Ishikawa (cell line): ENCODE results near the gene USPL1.
A peak's percentile ranks its signal among the peaks of the same experiment; 100 is the strongest.

Source experiments
- CEBPB ChIP-seq: IDR thresholded peaks from 2 replicates; pipeline ENCODE4 v1.6.1; 2012
- CREB1 ChIP-seq: IDR thresholded peaks from 2 replicates; pipeline ENCODE4 v1.6.1; 2012; ENCODE audit warnings: low read depth
- EGR1 ChIP-seq: IDR thresholded peaks from 2 replicates; pipeline ENCODE4 v1.6.1; 2012
- EP300 ChIP-seq: IDR thresholded peaks from 2 replicates; pipeline ENCODE4 v1.6.1; 2012; ENCODE audit warnings: borderline replicate concordance
- FOXM1 ChIP-seq: IDR thresholded peaks from 2 replicates; pipeline ENCODE4 v1.6.1; 2012; ENCODE audit warnings: low read depth, borderline replicate concordance
- NFIC ChIP-seq: IDR thresholded peaks from 2 replicates; pipeline ENCODE4 v1.6.1; 2012
- RAD21 ChIP-seq: IDR thresholded peaks from 2 replicates; pipeline ENCODE4 v1.6.1; 2012; ENCODE audit warnings: low read depth
- REST ChIP-seq: IDR thresholded peaks from 2 replicates; pipeline ENCODE4 v1.6.1; 2012; ENCODE audit warnings: low read depth, mild to moderate bottlenecking
- TAF1 ChIP-seq: IDR thresholded peaks from 2 replicates; pipeline ENCODE4 v1.6.1; 2012; ENCODE audit warnings: low read depth, mild to moderate bottlenecking
- TCF12 ChIP-seq: IDR thresholded peaks from 2 replicates; pipeline ENCODE4 v1.6.1; 2012; ENCODE audit warnings: low read depth
- TEAD4 ChIP-seq: IDR thresholded peaks from 2 replicates; pipeline ENCODE4 v1.6.1; 2012
- USF1 ChIP-seq: IDR thresholded peaks from 2 replicates; pipeline ENCODE4 v1.6.1; 2012
- YY1 ChIP-seq: IDR thresholded peaks from 2 replicates; pipeline ENCODE4 v1.6.1; 2012; ENCODE audit warnings: low read depth
- ZBTB7A ChIP-seq: IDR thresholded peaks from 2 replicates; pipeline ENCODE4 v1.6.1; 2012; ENCODE audit warnings: low read depth
- TF ChIP-seq, protein P1 (sequence below): IDR thresholded peaks from 2 replicates; pipeline ENCODE4 v1.6.1; 2012

The USPL1 gene

GRCh38 chr13:30673669-30674521, 56.2 kb downstream of the USPL1 start:
- TF ChIP-seq CREB1 (no peak), EGR1 (0 out of 2 replicates have a peak, but pooled peaks have one; percentile 21), YY1 (no peak; the same call in 1 of the 2 replicates), USF1 (peak; percentile 77), CEBPB (peak; percentile 81), TEAD4 (peak; percentile 93), NFIC (no peak)
- TF ChIP-seq, protein P1, sequence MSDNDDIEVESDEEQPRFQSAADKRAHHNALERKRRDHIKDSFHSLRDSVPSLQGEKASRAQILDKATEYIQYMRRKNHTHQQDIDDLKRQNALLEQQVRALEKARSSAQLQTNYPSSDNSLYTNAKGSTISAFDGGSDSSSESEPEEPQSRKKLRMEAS, result peak; percentile 98

GRCh38 chr13:30675717-30676116, 58.0 kb downstream of the USPL1 start:
- no peak for TF ChIP-seq NFIC
- TF ChIP-seq CEBPB, result no peak
- no peak for TF ChIP-seq ZBTB7A
- no peak for TF ChIP-seq EGR1
- no peak for TF ChIP-seq EP300
- no peak for TF ChIP-seq REST
- no peak for TF ChIP-seq TEAD4
- TF ChIP-seq RAD21, result no peak
- TF ChIP-seq TCF12, result no peak
- TF ChIP-seq TAF1, result no peak
- no peak for TF ChIP-seq CREB1
- TF ChIP-seq, protein P1, result no peak
- TF ChIP-seq YY1, result no peak
- TF ChIP-seq FOXM1, result no peak
- no peak for TF ChIP-seq USF1

DNA sequence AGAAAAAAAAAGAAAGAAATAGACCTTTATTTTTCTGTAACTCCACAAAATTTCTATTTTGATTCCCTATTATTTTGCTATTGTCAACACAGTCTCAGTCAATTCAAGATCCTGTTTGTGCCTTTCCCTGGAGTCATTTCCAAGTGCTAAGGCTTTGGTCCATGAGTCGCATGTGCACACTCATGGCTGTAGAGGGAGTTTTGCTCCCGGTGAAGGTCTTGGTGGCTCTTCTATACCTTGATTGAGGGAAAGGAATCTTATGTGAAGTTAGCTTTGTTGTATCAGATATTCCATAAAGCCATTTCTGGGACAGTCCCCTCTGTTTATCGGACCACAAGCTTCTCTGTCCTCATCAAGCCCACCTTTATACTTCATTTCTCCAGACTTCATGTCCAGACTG, 59.0 kb downstream of the USPL1 start:
- TF ChIP-seq TAF1 (no peak), RAD21 (peak; percentile 51; the same call in 1 of the 2 replicates), CREB1 (no peak), NFIC (no peak)
- TF ChIP-seq, protein P1, result no peak

DNA sequence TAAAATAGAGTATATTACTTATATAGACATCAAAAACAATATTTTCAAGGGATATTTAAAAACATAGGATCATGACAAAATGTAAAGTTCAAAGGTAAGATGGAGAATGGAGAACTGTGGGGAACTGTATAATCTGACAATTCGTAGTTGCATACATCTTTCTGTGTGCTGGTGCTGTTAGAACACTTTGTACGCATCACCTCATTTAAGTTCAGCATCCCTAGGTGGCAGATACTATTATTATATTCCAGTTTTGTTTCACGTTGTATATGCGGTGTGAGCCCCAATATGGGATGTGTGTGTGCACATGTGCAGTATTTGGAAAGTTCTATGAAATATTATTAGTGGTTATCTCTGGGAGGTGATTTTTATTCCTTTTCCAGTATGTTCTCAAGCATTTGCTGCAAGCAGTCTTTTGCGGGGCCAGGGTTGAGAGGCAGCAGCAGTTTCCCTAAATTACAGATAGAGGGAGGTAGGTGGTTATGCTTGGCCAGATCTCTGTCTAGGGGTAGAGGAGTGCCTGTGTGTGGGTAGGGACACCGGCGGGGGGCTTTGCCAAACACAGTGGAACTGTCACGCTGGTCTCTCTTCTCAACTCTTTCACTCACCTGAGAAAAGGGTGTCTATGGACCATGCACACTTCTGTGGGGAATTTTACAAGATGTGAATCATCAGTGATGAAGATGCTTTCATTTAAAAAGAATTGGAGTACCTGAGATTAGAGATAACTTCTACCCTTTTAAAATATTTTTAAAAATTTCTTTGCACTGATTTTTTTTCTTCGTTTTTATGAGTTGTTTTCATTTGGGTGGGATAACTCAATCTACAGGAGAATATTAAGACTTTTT, 62.0 kb downstream of the USPL1 start:
- TF ChIP-seq RAD21, result peak; percentile 48; the same call in 1 of the 2 replicates
- no peak for TF ChIP-seq REST

DNA sequence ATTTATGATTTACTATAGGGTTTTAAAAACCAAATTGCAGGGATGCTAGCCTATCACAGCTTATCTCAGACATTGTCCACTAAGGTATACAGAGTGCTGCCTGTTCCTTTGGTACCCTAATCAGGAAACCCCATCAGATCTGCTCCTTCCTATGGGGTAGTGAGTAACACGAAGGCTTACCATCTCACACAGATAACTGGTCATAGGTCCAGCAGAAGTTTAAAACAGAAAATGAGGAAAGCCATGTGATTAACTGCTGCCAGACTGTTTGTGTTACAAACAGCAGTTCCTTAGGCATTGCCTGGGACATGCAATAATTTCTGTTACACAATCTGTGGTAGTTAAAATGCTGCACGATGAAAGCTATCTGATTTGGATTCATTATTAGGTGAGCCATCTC, 64.1 kb downstream of the USPL1 start:
- no peak for TF ChIP-seq CREB1
- TF ChIP-seq USF1, result no peak
- TF ChIP-seq TEAD4, result no peak
- no peak for TF ChIP-seq REST
- no peak for TF ChIP-seq TAF1
- TF ChIP-seq EP300, result no peak
- TF ChIP-seq YY1, result no peak
- TF ChIP-seq, protein P1, result no peak
- no peak for TF ChIP-seq RAD21
- TF ChIP-seq CEBPB, result no peak
- TF ChIP-seq FOXM1, result no peak
- TF ChIP-seq ZBTB7A, result no peak
- no peak for TF ChIP-seq TCF12
- TF ChIP-seq EGR1, result no peak
- no peak for TF ChIP-seq NFIC
